GM10248 (cell line): ENCODE measurements around the gene KNTC1.

ENCODE experiments used
- CTCF ChIA-PET: fragments of 300-600 bp; sonication (Branson Sonifier 250); formaldehyde crosslinking; extraction: SDS; loops from one replicate; lab custom pipeline; 2021; ENCODE audit warnings: antibody characterized with exemption; lab: Yijun Ruan, JAX
- POLR2A ChIA-PET: fragments of 350-650 bp; sonication (Branson Sonifier 250); formaldehyde crosslinking; extraction: SDS; loops from one replicate; lab custom pipeline; 2020; ENCODE audit warnings: antibody characterized with exemption; lab: Yijun Ruan, JAX
- DNase-seq: peaks from one replicate; pipeline ENCODE4 v3.0.0; 2012; ENCODE audit errors: extremely low spot score
- TF ChIP-seq, protein P1 (sequence below): IDR thresholded peaks from 2 replicates; pipeline ENCODE4 v1.5.1; 2012; ENCODE audit warnings: mild to moderate bottlenecking, low read depth; ENCODE audit errors: extremely low read depth, missing control alignments, control extremely low read depth

Gene KNTC1

DNA sequence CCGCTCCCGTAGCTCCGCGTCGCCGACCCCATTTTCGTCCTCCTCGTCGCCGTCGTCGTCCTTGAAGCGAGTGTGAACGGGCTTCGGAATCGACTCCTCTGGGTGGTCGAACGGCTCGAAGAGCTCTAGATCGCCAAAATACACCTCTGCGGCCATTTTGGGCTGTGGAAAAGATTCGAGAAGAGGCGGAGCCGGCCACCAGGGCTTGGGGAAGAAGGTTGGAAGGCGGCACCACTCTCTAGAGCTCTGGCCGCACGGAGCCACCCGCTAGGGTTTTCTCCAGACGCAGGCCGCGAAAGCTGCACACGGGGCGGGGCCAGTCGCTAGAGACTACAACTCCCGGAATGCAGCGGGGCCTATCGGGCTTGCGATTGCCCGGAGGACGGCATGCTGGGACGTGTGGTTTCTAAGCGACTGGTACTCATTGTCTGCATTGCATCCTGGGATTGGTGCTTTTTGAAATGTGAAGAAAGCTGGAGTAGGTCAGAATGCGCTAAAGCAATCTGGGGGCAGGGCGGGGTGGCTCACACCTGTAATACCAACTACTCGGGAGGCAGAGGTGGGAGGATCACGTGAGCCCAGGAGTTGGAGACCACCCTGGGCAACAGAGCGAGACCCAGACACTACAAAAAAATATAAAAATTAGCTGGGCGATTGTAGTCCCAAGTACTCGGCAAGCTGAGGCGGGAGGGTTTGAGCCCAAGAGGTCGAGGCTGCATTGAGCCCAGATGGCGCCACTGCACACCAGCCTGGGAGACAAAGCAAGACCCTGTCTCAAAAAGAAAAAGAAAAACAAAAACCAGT lies 26.2 kb upstream of the KNTC1 start, which contains the start of gene ZCCHC8:
Gene ZCCHC8 (minus strand): TSS at position 248 of the 804 bp plus-strand sequence. CDS start 92 bp downstream, at position 156.
- CTCF ChIA-PET: interaction anchor here (0.8 to 2.6 kb wide), 10 partner anchors 8 to 101 kb away, joined by 3 to 22 read pairs (median 5); no protein-coding TSS in a partner anchor
- TF ChIP-seq, protein P1, sequence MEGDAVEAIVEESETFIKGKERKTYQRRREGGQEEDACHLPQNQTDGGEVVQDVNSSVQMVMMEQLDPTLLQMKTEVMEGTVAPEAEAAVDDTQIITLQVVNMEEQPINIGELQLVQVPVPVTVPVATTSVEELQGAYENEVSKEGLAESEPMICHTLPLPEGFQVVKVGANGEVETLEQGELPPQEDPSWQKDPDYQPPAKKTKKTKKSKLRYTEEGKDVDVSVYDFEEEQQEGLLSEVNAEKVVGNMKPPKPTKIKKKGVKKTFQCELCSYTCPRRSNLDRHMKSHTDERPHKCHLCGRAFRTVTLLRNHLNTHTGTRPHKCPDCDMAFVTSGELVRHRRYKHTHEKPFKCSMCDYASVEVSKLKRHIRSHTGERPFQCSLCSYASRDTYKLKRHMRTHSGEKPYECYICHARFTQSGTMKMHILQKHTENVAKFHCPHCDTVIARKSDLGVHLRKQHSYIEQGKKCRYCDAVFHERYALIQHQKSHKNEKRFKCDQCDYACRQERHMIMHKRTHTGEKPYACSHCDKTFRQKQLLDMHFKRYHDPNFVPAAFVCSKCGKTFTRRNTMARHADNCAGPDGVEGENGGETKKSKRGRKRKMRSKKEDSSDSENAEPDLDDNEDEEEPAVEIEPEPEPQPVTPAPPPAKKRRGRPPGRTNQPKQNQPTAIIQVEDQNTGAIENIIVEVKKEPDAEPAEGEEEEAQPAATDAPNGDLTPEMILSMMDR: peak; percentile 30
- peak; percentile 94 for DNase-seq
- POLR2A ChIA-PET: interaction anchor here (0.6 to 3.2 kb wide), 15 partner anchors 9 to 732 kb away, joined by 3 to 20 read pairs (median 6); partner anchors contain the start of genes KNTC1, MPHOSPH9, MTRFR and RSRC2

DNA sequence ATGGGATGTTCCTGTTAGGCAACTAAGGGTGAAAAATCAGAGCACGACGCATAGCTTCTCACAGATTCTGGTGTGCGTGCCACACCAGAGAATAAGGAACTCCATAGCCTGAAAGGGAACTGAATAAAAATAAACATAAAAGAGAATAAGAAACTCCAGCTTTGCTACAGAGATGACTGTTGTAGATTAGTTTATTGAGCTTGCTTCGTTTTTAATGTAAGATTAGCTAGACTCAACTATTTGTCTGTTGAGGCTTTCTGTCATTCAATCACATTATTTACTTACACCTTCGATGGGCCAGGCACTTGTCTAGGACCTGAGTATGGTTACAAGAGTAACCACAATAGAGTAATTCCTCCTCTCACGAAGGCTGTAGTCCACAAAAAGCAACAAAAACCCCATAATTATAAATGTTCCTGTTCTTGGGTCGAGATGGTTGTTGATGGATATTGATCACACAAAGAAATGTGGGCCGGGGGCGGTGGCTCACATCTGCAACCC lies 25.5 kb upstream of the KNTC1 start:
- TF ChIP-seq, protein P1: no peak
- POLR2A ChIA-PET: interaction anchor here (0.7 to 3.2 kb wide), 14 partner anchors 10 to 1598 kb away, joined by 3 to 20 read pairs (median 6); partner anchors contain the start of genes KNTC1, MPHOSPH9, MTRFR and RSRC2
- CTCF ChIA-PET: interaction anchor here (0.8 to 2.6 kb wide), 10 partner anchors 8 to 102 kb away, joined by 3 to 22 read pairs (median 5); no protein-coding TSS in a partner anchor
- no peak for DNase-seq

- CTCF ChIA-PET: interaction anchor here (1.1 to 1.3 kb wide), 4 partner anchors 10 to 103 kb away, joined by 3 to 6 read pairs (median 3); no protein-coding TSS in a partner anchor
- no peak for DNase-seq
- POLR2A ChIA-PET: interaction anchor here (1.4 to 3.2 kb wide), 2 partner anchors 9 to 12 kb away, joined by 3 to 11 read pairs; no protein-coding TSS in a partner anchor
- TF ChIP-seq, protein P1: no peak
These were observed 23.8 kb upstream of the KNTC1 start for GRCh38 chr12:122503147-122503751.

DNA sequence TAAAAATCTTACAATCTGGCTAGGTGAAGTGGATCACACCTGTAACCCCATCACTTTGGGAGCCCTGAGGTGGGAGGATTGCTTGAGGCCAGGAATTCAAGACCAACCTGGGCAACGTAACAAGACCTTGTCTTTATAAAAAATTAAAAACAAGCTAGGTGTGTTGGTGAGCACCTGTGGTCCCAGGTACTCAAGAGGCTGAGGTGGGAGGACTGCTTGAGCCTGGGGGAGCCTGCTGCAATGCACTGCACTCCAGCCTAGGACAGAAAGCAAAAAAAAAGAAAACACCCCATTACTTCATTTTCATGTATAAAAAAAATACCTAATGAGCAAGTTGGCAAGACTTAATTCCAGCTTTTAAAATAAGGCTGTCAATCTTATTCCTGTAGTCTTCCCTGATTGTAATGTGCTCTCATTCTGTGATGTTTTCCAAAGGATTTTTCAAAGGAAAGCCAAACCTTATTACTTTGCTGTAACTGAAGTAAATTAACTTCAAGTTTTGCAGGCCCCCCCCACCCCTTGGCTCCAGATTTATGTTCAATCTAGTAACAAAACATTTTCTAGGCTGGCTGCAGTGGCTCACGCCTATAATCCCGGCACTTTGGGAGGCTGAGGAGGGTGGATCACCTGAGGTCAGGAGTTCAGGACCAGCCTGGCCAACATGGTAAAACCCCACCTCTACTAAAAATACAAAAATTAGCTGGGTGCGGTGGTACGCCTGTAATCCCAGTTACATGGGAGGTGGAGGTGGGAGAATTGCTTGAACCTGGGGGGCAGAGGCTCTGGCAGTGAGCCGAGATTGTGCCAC lies 23.1 kb upstream of the KNTC1 start:
- DNase-seq: no peak
- ChIA-PET POLR2A (interaction anchor here (1.4 kb wide), 1 partner anchor 9 kb away, joined by 3 read pairs; no protein-coding TSS in a partner anchor), CTCF (interaction anchor here (1.2 to 2.5 kb wide), 4 partner anchors 10 to 20 kb away, joined by 3 to 10 read pairs (median 4); no protein-coding TSS in a partner anchor)
- TF ChIP-seq, protein P1: no peak

- TF ChIP-seq, protein P1: no peak
- ChIA-PET POLR2A (interaction anchor here (0.7 to 1.0 kb wide), 2 partner anchors 14 to 39 kb away, joined by 3 read pairs; no protein-coding TSS in a partner anchor), CTCF (interaction anchor here (2.5 kb wide), 1 partner anchor 14 kb away, joined by 10 read pairs; no protein-coding TSS in a partner anchor)
- no peak for DNase-seq
These were observed 21.5 kb upstream of the KNTC1 start for GRCh38 chr12:122505419-122506051.
